HepG2 (cell line): ENCODE data around the gene ATP8A1. TPM values are rescaled to one million over a fixed set of nuclear protein-coding genes. Genes with fewer than 3 reads are reported as not detected.

Experiments used
- HOXA3 ChIP-seq: sonication (generic); formaldehyde crosslinking; IDR thresholded peaks from 2 replicates; pipeline ENCODE4 v1.5.0; 2020; ENCODE audit warnings: missing genetic modification reagents
- MXI1 ChIP-seq: IDR thresholded peaks from 3 replicates; pipeline ENCODE4 v1.6.1; 2012; ENCODE audit warnings: low read depth, low read length, inconsistent platforms, borderline replicate concordance
- SRSF9 ChIP-seq: fragments of 200-400 bp; formaldehyde crosslinking; IDR thresholded peaks from 2 replicates; pipeline ENCODE4 v1.6.1; 2018; ENCODE audit warnings: borderline replicate concordance, mild to moderate bottlenecking, low read depth, low read length; ENCODE audit not compliant: insufficient read depth, poor library complexity, severe bottlenecking
- TOE1 ChIP-seq: sonication (generic); formaldehyde crosslinking; IDR thresholded peaks from 2 replicates; pipeline ENCODE4 v1.4.0; 2020; ENCODE audit warnings: mild to moderate bottlenecking, missing genetic modification reagents
- U2AF2 ChIP-seq: fragments of 200-400 bp; formaldehyde crosslinking; IDR thresholded peaks from 2 replicates; pipeline ENCODE4 v1.6.1; 2017; ENCODE audit warnings: low read depth, mild to moderate bottlenecking, low read length
- ZC3H13 ChIP-seq: sonication (generic); formaldehyde crosslinking; IDR thresholded peaks from 2 replicates; pipeline ENCODE4 v1.8.1; 2023; ENCODE audit warnings: mild to moderate bottlenecking, missing genetic modification reagents, moderate library complexity
- ZNF891 ChIP-seq: sonication (generic); formaldehyde crosslinking; IDR thresholded peaks from 2 replicates; pipeline ENCODE4 v1.5.0; 2020; ENCODE audit warnings: mild to moderate bottlenecking, missing genetic modification reagents
- polyA plus RNA-seq, 8 experiments: library from polyadenylated mRNA; depleted of rRNA in 3 of 8; stranded (reverse) in 7 of 8; unstranded in 1 of 8; fragments of >200 nt; fragmentation: Illumina TruSeq in 4 of 8; extraction: Trizol in 4 of 8; gene quantifications; 2 replicates each; pipeline versions ENCODE4 v1.2.1 to v1.2.3, GENCODE V29; 2011 to 2016; ENCODE audit warnings: low read depth in 4 of 8, missing spikeins in 1 of 8, mixed read lengths in 1 of 8; ENCODE audit not compliant: insufficient read depth in 1 of 8
- total RNA-seq, 5 experiments: library from RNA; depleted of rRNA; stranded (reverse); fragments of >200 nt; fragmentation: Illumina TruSeq; extraction: Trizol; gene quantifications; 2 replicates each; pipeline ENCODE4 v1.2.3, GENCODE V29; 2016; ENCODE audit warnings: low read depth in 1 of 5
- TF ChIP-seq, protein P1 (sequence below): sonication (generic); formaldehyde crosslinking; IDR thresholded peaks from 2 replicates; pipeline ENCODE4 v1.5.0; 2020; ENCODE audit warnings: mild to moderate bottlenecking, missing genetic modification reagents, borderline replicate concordance
- TF ChIP-seq, protein P2 (sequence below): IDR thresholded peaks from 2 replicates; pipeline ENCODE4 v1.6.1; 2016; ENCODE audit warnings: low read depth, missing genetic modification reagents, missing compliant biosample characterization
- TF ChIP-seq, protein P3 (sequence below): sonication (generic); formaldehyde crosslinking; IDR thresholded peaks from 2 replicates; pipeline ENCODE4 v1.8.1; 2023; ENCODE audit warnings: mild to moderate bottlenecking, missing genetic modification reagents
- TF ChIP-seq, protein P4 (sequence below): sonication (generic); formaldehyde crosslinking; IDR thresholded peaks from 2 replicates; pipeline ENCODE4 v1.4.0; 2020; ENCODE audit warnings: mild to moderate bottlenecking, missing genetic modification reagents
- TF ChIP-seq, protein P5 (sequence below): sonication (generic); formaldehyde crosslinking; IDR thresholded peaks from 2 replicates; pipeline ENCODE4 v1.4.0; 2020; ENCODE audit warnings: missing genetic modification reagents

ATP8A1 gene
- total and polyA plus RNA-seq, 2 of the 13 experiments (the other 11 are each of a cell fraction or from before 2014, with no cell fraction given), result 1.7 to 6.2 TPM

DNA sequence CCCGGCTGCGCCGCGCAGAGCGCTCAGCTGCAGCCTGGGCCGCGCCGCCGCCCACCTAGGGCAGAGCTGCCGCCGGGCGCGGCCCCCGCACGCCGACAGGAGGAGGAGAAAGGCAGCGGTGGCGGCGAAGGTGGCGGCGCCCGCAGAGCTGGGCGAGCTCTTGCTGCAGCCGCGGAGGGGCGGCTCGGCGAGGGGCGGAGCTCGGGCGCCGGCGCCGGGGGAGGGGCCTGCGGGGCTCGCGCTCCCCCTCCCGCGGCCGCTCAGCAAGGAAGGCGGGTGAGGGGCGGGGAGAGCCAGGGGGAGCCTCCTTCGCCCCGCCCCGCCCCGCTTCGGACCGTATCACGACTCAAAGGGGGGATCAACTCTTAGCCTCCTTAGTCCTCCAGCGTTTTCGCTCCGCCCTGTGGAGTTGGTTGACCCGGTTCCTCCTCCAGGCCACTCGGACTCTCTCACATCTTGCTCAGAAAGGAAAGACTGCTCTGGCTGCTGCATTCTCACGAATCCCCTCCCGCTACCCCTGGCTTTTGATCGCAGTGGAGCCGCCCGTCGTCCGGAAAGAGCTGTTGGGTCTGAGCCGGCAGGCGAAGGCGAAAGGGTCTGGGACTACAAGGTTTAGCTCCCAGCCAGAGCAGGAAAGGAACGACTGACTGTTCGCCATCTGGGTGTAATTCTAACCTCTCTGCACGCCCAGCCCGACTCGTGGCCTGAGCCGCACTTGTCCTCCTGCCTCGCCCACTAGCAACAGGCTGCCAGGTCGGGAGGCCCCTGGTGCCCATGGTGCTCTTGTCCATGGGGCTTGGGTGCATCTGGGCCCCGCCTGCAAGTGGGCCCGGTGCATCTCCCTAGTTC is at the start of gene ATP8A1 (continued):
- TF ChIP-seq, protein P1, sequence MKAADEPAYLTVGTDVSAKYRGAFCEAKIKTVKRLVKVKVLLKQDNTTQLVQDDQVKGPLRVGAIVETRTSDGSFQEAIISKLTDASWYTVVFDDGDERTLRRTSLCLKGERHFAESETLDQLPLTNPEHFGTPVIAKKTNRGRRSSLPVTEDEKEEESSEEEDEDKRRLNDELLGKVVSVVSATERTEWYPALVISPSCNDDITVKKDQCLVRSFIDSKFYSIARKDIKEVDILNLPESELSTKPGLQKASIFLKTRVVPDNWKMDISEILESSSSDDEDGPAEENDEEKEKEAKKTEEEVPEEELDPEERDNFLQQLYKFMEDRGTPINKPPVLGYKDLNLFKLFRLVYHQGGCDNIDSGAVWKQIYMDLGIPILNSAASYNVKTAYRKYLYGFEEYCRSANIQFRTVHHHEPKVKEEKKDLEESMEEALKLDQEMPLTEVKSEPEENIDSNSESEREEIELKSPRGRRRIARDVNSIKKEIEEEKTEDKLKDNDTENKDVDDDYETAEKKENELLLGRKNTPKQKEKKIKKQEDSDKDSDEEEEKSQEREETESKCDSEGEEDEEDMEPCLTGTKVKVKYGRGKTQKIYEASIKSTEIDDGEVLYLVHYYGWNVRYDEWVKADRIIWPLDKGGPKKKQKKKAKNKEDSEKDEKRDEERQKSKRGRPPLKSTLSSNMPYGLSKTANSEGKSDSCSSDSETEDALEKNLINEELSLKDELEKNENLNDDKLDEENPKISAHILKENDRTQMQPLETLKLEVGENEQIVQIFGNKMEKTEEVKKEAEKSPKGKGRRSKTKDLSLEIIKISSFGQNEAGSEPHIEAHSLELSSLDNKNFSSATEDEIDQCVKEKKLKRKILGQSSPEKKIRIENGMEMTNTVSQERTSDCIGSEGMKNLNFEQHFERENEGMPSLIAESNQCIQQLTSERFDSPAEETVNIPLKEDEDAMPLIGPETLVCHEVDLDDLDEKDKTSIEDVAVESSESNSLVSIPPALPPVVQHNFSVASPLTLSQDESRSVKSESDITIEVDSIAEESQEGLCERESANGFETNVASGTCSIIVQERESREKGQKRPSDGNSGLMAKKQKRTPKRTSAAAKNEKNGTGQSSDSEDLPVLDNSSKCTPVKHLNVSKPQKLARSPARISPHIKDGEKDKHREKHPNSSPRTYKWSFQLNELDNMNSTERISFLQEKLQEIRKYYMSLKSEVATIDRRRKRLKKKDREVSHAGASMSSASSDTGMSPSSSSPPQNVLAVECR (CRISPR knock-in tag), result peak; percentile 9; the same call in 1 of the 2 replicates
- TF ChIP-seq ZNF891 (peak; percentile 79), SRSF9 (no peak), MXI1 (0 out of 3 replicates have a peak, but pooled peaks have one; percentile 4), TOE1 (no peak), ZC3H13 (no peak), HOXA3 (CRISPR knock-in tag) (0 out of 2 replicates have a peak, but pooled peaks have one; percentile 26), U2AF2 (no peak)
- TF ChIP-seq, protein P2, sequence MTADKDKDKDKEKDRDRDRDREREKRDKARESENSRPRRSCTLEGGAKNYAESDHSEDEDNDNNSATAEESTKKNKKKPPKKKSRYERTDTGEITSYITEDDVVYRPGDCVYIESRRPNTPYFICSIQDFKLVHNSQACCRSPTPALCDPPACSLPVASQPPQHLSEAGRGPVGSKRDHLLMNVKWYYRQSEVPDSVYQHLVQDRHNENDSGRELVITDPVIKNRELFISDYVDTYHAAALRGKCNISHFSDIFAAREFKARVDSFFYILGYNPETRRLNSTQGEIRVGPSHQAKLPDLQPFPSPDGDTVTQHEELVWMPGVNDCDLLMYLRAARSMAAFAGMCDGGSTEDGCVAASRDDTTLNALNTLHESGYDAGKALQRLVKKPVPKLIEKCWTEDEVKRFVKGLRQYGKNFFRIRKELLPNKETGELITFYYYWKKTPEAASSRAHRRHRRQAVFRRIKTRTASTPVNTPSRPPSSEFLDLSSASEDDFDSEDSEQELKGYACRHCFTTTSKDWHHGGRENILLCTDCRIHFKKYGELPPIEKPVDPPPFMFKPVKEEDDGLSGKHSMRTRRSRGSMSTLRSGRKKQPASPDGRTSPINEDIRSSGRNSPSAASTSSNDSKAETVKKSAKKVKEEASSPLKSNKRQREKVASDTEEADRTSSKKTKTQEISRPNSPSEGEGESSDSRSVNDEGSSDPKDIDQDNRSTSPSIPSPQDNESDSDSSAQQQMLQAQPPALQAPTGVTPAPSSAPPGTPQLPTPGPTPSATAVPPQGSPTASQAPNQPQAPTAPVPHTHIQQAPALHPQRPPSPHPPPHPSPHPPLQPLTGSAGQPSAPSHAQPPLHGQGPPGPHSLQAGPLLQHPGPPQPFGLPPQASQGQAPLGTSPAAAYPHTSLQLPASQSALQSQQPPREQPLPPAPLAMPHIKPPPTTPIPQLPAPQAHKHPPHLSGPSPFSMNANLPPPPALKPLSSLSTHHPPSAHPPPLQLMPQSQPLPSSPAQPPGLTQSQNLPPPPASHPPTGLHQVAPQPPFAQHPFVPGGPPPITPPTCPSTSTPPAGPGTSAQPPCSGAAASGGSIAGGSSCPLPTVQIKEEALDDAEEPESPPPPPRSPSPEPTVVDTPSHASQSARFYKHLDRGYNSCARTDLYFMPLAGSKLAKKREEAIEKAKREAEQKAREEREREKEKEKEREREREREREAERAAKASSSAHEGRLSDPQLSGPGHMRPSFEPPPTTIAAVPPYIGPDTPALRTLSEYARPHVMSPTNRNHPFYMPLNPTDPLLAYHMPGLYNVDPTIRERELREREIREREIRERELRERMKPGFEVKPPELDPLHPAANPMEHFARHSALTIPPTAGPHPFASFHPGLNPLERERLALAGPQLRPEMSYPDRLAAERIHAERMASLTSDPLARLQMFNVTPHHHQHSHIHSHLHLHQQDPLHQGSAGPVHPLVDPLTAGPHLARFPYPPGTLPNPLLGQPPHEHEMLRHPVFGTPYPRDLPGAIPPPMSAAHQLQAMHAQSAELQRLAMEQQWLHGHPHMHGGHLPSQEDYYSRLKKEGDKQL (CRISPR knock-in tag), result no peak
- TF ChIP-seq, protein P3, sequence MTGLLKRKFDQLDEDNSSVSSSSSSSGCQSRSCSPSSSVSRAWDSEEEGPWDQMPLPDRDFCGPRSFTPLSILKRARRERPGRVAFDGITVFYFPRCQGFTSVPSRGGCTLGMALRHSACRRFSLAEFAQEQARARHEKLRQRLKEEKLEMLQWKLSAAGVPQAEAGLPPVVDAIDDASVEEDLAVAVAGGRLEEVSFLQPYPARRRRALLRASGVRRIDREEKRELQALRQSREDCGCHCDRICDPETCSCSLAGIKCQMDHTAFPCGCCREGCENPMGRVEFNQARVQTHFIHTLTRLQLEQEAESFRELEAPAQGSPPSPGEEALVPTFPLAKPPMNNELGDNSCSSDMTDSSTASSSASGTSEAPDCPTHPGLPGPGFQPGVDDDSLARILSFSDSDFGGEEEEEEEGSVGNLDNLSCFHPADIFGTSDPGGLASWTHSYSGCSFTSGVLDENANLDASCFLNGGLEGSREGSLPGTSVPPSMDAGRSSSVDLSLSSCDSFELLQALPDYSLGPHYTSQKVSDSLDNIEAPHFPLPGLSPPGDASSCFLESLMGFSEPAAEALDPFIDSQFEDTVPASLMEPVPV, result peak; percentile 52; the same call in 1 of the 2 replicates
- TF ChIP-seq, protein P4, sequence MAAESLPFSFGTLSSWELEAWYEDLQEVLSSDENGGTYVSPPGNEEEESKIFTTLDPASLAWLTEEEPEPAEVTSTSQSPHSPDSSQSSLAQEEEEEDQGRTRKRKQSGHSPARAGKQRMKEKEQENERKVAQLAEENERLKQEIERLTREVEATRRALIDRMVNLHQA (CRISPR knock-in tag), result no peak
- TF ChIP-seq, protein P5, sequence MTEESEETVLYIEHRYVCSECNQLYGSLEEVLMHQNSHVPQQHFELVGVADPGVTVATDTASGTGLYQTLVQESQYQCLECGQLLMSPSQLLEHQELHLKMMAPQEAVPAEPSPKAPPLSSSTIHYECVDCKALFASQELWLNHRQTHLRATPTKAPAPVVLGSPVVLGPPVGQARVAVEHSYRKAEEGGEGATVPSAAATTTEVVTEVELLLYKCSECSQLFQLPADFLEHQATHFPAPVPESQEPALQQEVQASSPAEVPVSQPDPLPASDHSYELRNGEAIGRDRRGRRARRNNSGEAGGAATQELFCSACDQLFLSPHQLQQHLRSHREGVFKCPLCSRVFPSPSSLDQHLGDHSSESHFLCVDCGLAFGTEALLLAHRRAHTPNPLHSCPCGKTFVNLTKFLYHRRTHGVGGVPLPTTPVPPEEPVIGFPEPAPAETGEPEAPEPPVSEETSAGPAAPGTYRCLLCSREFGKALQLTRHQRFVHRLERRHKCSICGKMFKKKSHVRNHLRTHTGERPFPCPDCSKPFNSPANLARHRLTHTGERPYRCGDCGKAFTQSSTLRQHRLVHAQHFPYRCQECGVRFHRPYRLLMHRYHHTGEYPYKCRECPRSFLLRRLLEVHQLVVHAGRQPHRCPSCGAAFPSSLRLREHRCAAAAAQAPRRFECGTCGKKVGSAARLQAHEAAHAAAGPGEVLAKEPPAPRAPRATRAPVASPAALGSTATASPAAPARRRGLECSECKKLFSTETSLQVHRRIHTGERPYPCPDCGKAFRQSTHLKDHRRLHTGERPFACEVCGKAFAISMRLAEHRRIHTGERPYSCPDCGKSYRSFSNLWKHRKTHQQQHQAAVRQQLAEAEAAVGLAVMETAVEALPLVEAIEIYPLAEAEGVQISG, result peak; percentile 36; the same call in 1 of the 2 replicates
